HG02642 (cell line): ENCODE measurements around the gene SGSH.

Experiments used
- ATAC-seq: cut with Tn5 transposase; IDR thresholded peaks from one replicate; pipeline ENCODE4 v1.9.1; 2021; ENCODE audit warnings: mild to moderate bottlenecking; ENCODE audit not compliant: unreplicated experiment, poor library complexity

The SGSH gene

GRCh38 chr17:80190716-80191115 is 29.4 kb downstream of the SGSH start:
- ATAC-seq, result no peak

- ATAC-seq, result no peak
Observed at GRCh38 chr17:80189611-80190010, 30.5 kb downstream of the SGSH start.

GRCh38 chr17:80187515-80187941 is 32.6 kb downstream of the SGSH start:
- ATAC-seq, result no peak

GRCh38 chr17:80187090-80187489 is 33.0 kb downstream of the SGSH start:
- no peak for ATAC-seq

- ATAC-seq, result no peak
Observed at GRCh38 chr17:80185968-80186367, 34.2 kb downstream of the SGSH start.

GRCh38 chr17:80184423-80184714 is 35.8 kb downstream of the SGSH start:
- ATAC-seq, result no peak

GRCh38 chr17:80183581-80184422 is 36.3 kb downstream of the SGSH start:
- ATAC-seq, result no peak

GRCh38 chr17:80182845-80183223 is 37.3 kb downstream of the SGSH start:
- ATAC-seq, result no peak

- no peak for ATAC-seq
Observed at GRCh38 chr17:80182118-80182844, 37.9 kb downstream of the SGSH start.

- ATAC-seq, result no peak
Observed at GRCh38 chr17:80181431-80181830, 38.7 kb downstream of the SGSH start.

- ATAC-seq, result no peak
Observed at GRCh38 chr17:80180192-80180591, 39.9 kb downstream of the SGSH start.

- ATAC-seq, result no peak
Observed at GRCh38 chr17:80177986-80178595, 42.0 kb downstream of the SGSH start.

- ATAC-seq, result no peak
Observed at GRCh38 chr17:80176757-80177156, 43.4 kb downstream of the SGSH start.

- ATAC-seq, result no peak
Observed at GRCh38 chr17:80173916-80174315, 46.2 kb downstream of the SGSH start.

- no peak for ATAC-seq
Observed at GRCh38 chr17:80173126-80173525, 47.0 kb downstream of the SGSH start.

GRCh38 chr17:80171681-80172080 is 48.5 kb downstream of the SGSH start:
- no peak for ATAC-seq

- ATAC-seq, result no peak
Observed at GRCh38 chr17:80169784-80170500, 50.2 kb downstream of the SGSH start, which contains the start of gene CARD14. Gene CARD14 (plus strand): TSS chr17:80170030. CDS start chr17:80181439, 11,409 bp downstream.

GRCh38 chr17:80169107-80169506 is 51.0 kb downstream of the SGSH start:
- no peak for ATAC-seq

- no peak for ATAC-seq
Observed at GRCh38 chr17:80168371-80168770, 51.8 kb downstream of the SGSH start.

- ATAC-seq, result no peak
Observed at GRCh38 chr17:80166446-80166845, 53.7 kb downstream of the SGSH start.

GRCh38 chr17:80164185-80164584 is 55.9 kb downstream of the SGSH start:
- ATAC-seq, result no peak
